Measurements from ENCODE around the gene INPPL1. TPM values are rescaled to one million over a fixed set of nuclear protein-coding genes. Genes with fewer than 3 reads are reported as not detected.
A peak's percentile ranks its signal among the peaks of the same experiment; 100 is the strongest.

INPPL1 gene
- total RNA-seq, 1 donor = 86.5 TPM

GRCh38 chr11:72240461-72241290 lies 16.1 kb downstream of the INPPL1 start:
- Histone ChIP-seq H3K4me3 (ENCODE audit: insufficient read depth, low read length) (peak overlapping the region; percentile 59), H3K79me2 (ENCODE audit: insufficient read depth, low read length) (no peaks in the 10 kb centered on the region), H3K9me3 (ENCODE audit: low read depth, low read length) (no peaks in the 10 kb centered on the region), H3K4me2 (ENCODE audit: insufficient read depth, low read length) (peak overlapping the region; percentile 39), H3K27ac (ENCODE audit: low read depth, low read length) (no peak overlapping the region), H2AFZ (ENCODE audit: low read length) (no peak overlapping the region), H3K36me3 (ENCODE audit: insufficient read depth, low read length) (peaks cover 22% of the 10 kb centered on the region), H4K20me1 (ENCODE audit: insufficient read depth, low read length) (peaks cover 30% of the 10 kb centered on the region), H3K4me1 (ENCODE audit: insufficient read depth, low read length) (peaks cover 9% of the 10 kb centered on the region), H3K27me3 (ENCODE audit: insufficient read depth, low read length) (peaks cover 47% of the 10 kb centered on the region)
- TF ChIP-seq CTCF (IDR thresholded peaks at IDR 0.05; ENCODE audit: extremely low read depth, low read depth, low read length) = no peak
- peak; percentile 94 for DNase-seq (ENCODE audit: insufficient read length, low spot score, missing footprints)

- H3K27ac ChIP-seq (ENCODE audit: low read depth, low read length) = no peak overlapping the region
- H3K9me3 ChIP-seq (ENCODE audit: low read depth, low read length) = no peaks in the 10 kb centered on the region
- peaks cover 16% of the 10 kb centered on the region for H3K36me3 ChIP-seq (ENCODE audit: insufficient read depth, low read length)
- H3K4me3 ChIP-seq (ENCODE audit: insufficient read depth, low read length) = no peak overlapping the region
- peak; percentile 58 for DNase-seq (ENCODE audit: insufficient read length, low spot score, missing footprints)
- peaks cover 27% of the 10 kb centered on the region for H4K20me1 ChIP-seq (ENCODE audit: insufficient read depth, low read length)
- H3K27me3 ChIP-seq (ENCODE audit: insufficient read depth, low read length) = peaks cover 54% of the 10 kb centered on the region
- H3K4me2 ChIP-seq (ENCODE audit: insufficient read depth, low read length) = no peak overlapping the region
- TF ChIP-seq CTCF (IDR thresholded peaks at IDR 0.05; ENCODE audit: extremely low read depth, low read depth, low read length) = no peak
- H2AFZ ChIP-seq (ENCODE audit: low read length) = no peak overlapping the region
- H3K4me1 ChIP-seq (ENCODE audit: insufficient read depth, low read length) = peaks cover 9% of the 10 kb centered on the region
- H3K79me2 ChIP-seq (ENCODE audit: insufficient read depth, low read length) = no peaks in the 10 kb centered on the region
Measured at GRCh38 chr11:72241291-72241781, 16.8 kb downstream of the INPPL1 start.

GRCh38 chr11:72242141-72242540 lies 17.6 kb downstream of the INPPL1 start:
- peaks cover 9% of the 10 kb centered on the region for H3K4me1 ChIP-seq (ENCODE audit: insufficient read depth, low read length)
- H3K4me2 ChIP-seq (ENCODE audit: insufficient read depth, low read length) = no peak overlapping the region
- no peak overlapping the region for H2AFZ ChIP-seq (ENCODE audit: low read length)
- no peak for DNase-seq (ENCODE audit: insufficient read length, low spot score, missing footprints)
- H4K20me1 ChIP-seq (ENCODE audit: insufficient read depth, low read length) = peaks cover 19% of the 10 kb centered on the region
- no peaks in the 10 kb centered on the region for H3K9me3 ChIP-seq (ENCODE audit: low read depth, low read length)
- no peaks in the 10 kb centered on the region for H3K79me2 ChIP-seq (ENCODE audit: insufficient read depth, low read length)
- no peak overlapping the region for H3K27ac ChIP-seq (ENCODE audit: low read depth, low read length)
- TF ChIP-seq CTCF (IDR thresholded peaks at IDR 0.05; ENCODE audit: extremely low read depth, low read depth, low read length) = no peak
- peaks cover 8% of the 10 kb centered on the region for H3K36me3 ChIP-seq (ENCODE audit: insufficient read depth, low read length)
- peaks cover 62% of the 10 kb centered on the region for H3K27me3 ChIP-seq (ENCODE audit: insufficient read depth, low read length)
- no peak overlapping the region for H3K4me3 ChIP-seq (ENCODE audit: insufficient read depth, low read length)
